Natural killer cell (primary cell): ENCODE measurements around the gene SOX10. TPM values are rescaled to one million over a fixed set of nuclear protein-coding genes. Genes with fewer than 3 reads are reported as not detected.

Experiments
- ATAC-seq, 3 donors: fragments of 150-1000 bp in 2 of 3; fragments of 200-7000 bp in 1 of 3; cut with Tn5 transposase; 1 replicate in 1 of 3; 2 replicates in 2 of 3; pipeline ENCODE4 v1.10.0; 2021; ENCODE audit warnings: mild to moderate bottlenecking in 2 of 3, moderate library complexity in 2 of 3
- DNase-seq, 2 donors: peaks; one replicate each; pipeline versions ENCODE4 v3.0.0 to v3.0.0-alpha.2; 2013 to 2021; ENCODE audit warnings: mixed read lengths in 1 of 2
- H3K27ac ChIP-seq: one replicate; pipeline ENCODE4 v1.5.1; 2013; ENCODE audit warnings: mild to moderate bottlenecking, low read length
- H3K27me3 ChIP-seq: one replicate; pipeline ENCODE4 v1.6.1; 2013; ENCODE audit warnings: low read length; ENCODE audit not compliant: control insufficient read depth, insufficient read depth
- H3K36me3 ChIP-seq: one replicate; pipeline ENCODE4 v1.6.1; 2013; ENCODE audit warnings: low read length; ENCODE audit not compliant: control insufficient read depth, insufficient read depth
- H3K4me1 ChIP-seq: one replicate; pipeline ENCODE4 v1.6.1; 2013; ENCODE audit warnings: low read length; ENCODE audit not compliant: control insufficient read depth, insufficient read depth
- H3K4me3 ChIP-seq: one replicate; pipeline ENCODE4 v1.5.1; 2013; ENCODE audit warnings: low read length
- H3K9me3 ChIP-seq: one replicate; pipeline ENCODE4 v1.6.1; 2013; ENCODE audit warnings: low read length; ENCODE audit not compliant: control insufficient read depth, insufficient read depth
- H3K27ac Mint-ChIP-seq, 2 donors: one replicate each; pipeline ENCODE4 v1.8.0; 2022; ENCODE audit warnings: mild to moderate bottlenecking in 2 of 2, mixed read lengths in 2 of 2, moderate library complexity in 1 of 2
- H3K27me3 Mint-ChIP-seq, 2 donors: one replicate each; pipeline ENCODE4 v1.8.0; 2022; ENCODE audit warnings: low read depth in 2 of 2, mixed read lengths in 2 of 2
- H3K36me3 Mint-ChIP-seq: one replicate; pipeline ENCODE4 v1.8.0; 2022; ENCODE audit warnings: mixed read lengths
- H3K4me1 Mint-ChIP-seq, 2 donors: one replicate each; pipeline ENCODE4 v1.8.0; 2022; ENCODE audit warnings: mixed read lengths in 2 of 2
- H3K4me3 Mint-ChIP-seq: one replicate; pipeline ENCODE4 v1.8.0; 2022; ENCODE audit warnings: mild to moderate bottlenecking, moderate library complexity, mixed read lengths
- H3K9me3 Mint-ChIP-seq, 2 donors: one replicate each; pipeline ENCODE4 v1.8.0; 2022; ENCODE audit warnings: mixed read lengths in 2 of 2
- CTCF ChIP-seq: fragments of 200-600 bp; IDR thresholded peaks from one replicate; pipeline ENCODE4 v1.8.0; 2022; ENCODE audit warnings: antibody characterized with exemption
- WGBS: methylation state at CpG from one replicate; pipeline ENCODE4 v1.1.7; 2013; ENCODE audit warnings: missing lambda C conversion rate; ENCODE audit not compliant: insufficient coverage; 5-methylcytosine and 5-hydroxymethylcytosine counted together
- intact Hi-C: fragments of 100-400 bp; cut with micrococcal nuclease; formaldehyde crosslinking; loops from one replicate; pipeline ENCODE4 v1.14.2; 2022
- total RNA-seq, 4 donors: library from RNA; stranded (reverse); fragments of 120-200 nt in 1 of 4; gene quantifications; one replicate each; pipeline versions ENCODE4 v1.2.3 to v1.2.4, GENCODE V29; 2013 to 2022

The SOX10 gene
- total RNA-seq, 3 donors from 2014 or later (not counting 1 experiment from before 2014, with no cell fraction given), result not detected

GRCh38 chr22:37926771-37927636 lies 57.4 kb downstream of the SOX10 start:
- no peak overlapping the region for H3K4me3 Mint-ChIP-seq
- Histone ChIP-seq H3K9me3 (no peaks in the 10 kb centered on the region), H3K4me3 (no peak overlapping the region), H3K27ac (no peak overlapping the region), H3K27me3 (no peaks in the 10 kb centered on the region), H3K36me3 (peaks cover 47% of the 10 kb centered on the region), H3K4me1 (no peaks in the 10 kb centered on the region)
- TF ChIP-seq CTCF, result no peak
- 97% methylated on average over 32 of the region's 32 CpGs for WGBS
- no peak for DNase-seq
- H3K9me3 Mint-ChIP-seq, result no peaks in the 10 kb centered on the region
- intact Hi-C loops, result no loop called here
- peaks cover 0 to 4% of the 10 kb centered on the region in 2 donors for H3K4me1 Mint-ChIP-seq
- no peak for ATAC-seq
- no peaks in the 10 kb centered on the region for H3K36me3 Mint-ChIP-seq
- no peak overlapping the region for H3K27ac Mint-ChIP-seq
- no peaks in the 10 kb centered on the region for H3K27me3 Mint-ChIP-seq

- Mint-ChIP-seq H3K4me1 (peaks cover 0 to 4% of the 10 kb centered on the region in 2 donors), H3K9me3 (no peaks in the 10 kb centered on the region), H3K4me3 (no peak overlapping the region), H3K27me3 (no peaks in the 10 kb centered on the region), H3K27ac (no peak overlapping the region), H3K36me3 (no peaks in the 10 kb centered on the region)
- ATAC-seq, result no peak
- no peak overlapping the region for H3K4me3 ChIP-seq
- H3K4me1 ChIP-seq, result no peaks in the 10 kb centered on the region
- WGBS, result 99% methylated on average over 7 of the region's 7 CpGs
- H3K27me3 ChIP-seq, result no peaks in the 10 kb centered on the region
- intact Hi-C loops, result no loop called here
- TF ChIP-seq CTCF, result no peak
- no peak for DNase-seq
- H3K9me3 ChIP-seq, result no peaks in the 10 kb centered on the region
- H3K27ac ChIP-seq, result no peak overlapping the region
- H3K36me3 ChIP-seq, result peaks cover 44% of the 10 kb centered on the region
Observed at GRCh38 chr22:37926358-37926757, 58.0 kb downstream of the SOX10 start.

- H3K4me3 Mint-ChIP-seq, result no peak overlapping the region
- 96% methylated on average over 14 of the region's 15 CpGs for WGBS
- no peak for ATAC-seq
- no peak for DNase-seq
- Histone ChIP-seq H3K4me3 (no peak overlapping the region), H3K27ac (no peak overlapping the region), H3K4me1 (no peaks in the 10 kb centered on the region), H3K36me3 (peaks cover 44% of the 10 kb centered on the region), H3K27me3 (no peaks in the 10 kb centered on the region), H3K9me3 (no peaks in the 10 kb centered on the region)
- intact Hi-C loops, result no loop called here
- H3K27ac Mint-ChIP-seq, result no peak overlapping the region
- no peaks in the 10 kb centered on the region for H3K9me3 Mint-ChIP-seq
- TF ChIP-seq CTCF, result no peak
- H3K36me3 Mint-ChIP-seq, result no peaks in the 10 kb centered on the region
- peaks cover 0 to 4% of the 10 kb centered on the region in 2 donors for H3K4me1 Mint-ChIP-seq
- H3K27me3 Mint-ChIP-seq, result no peaks in the 10 kb centered on the region
Observed at GRCh38 chr22:37925767-37926166, 58.6 kb downstream of the SOX10 start.
